HEK293 (cell line): ENCODE data around the gene ACP1.

Experiments used
- CTCF ChIA-PET: fragments of 350-600 bp; formaldehyde crosslinking; extraction: SDS; loops from one replicate; lab custom pipeline; 2021; ENCODE audit warnings: antibody characterized with exemption; lab: Yijun Ruan, JAX
- POLR2A ChIA-PET: fragments of 300-600 bp; formaldehyde crosslinking; extraction: SDS; loops from one replicate; lab custom pipeline; 2020; ENCODE audit warnings: antibody characterized with exemption, inconsistent platforms; lab: Yijun Ruan, JAX
- H3K27ac ChIP-seq: fragments of 200-500 bp; sonication (Bioruptor generic); 2 replicates; pipeline ENCODE4 v1.5.1; 2014; ENCODE audit warnings: low read depth, low read length, control low read depth, inconsistent platforms; ENCODE audit errors: extremely low read depth
- H3K36me3 ChIP-seq, 2 experiments: fragments of 200-500 bp in 1 of 2; sonication (Bioruptor generic) in 1 of 2; 1 replicate in 1 of 2; 2 replicates in 1 of 2; pipeline ENCODE4 v1.5.1; 2014 to 2017; ENCODE audit warnings: inconsistent platforms in 2 of 2, low read length in 2 of 2; ENCODE audit not compliant: control insufficient read depth in 2 of 2, insufficient read depth in 1 of 2
- H3K4me1 ChIP-seq: fragments of 200-500 bp; sonication (Bioruptor generic); 2 replicates; pipeline ENCODE4 v1.5.1; 2014; ENCODE audit warnings: mild to moderate bottlenecking, low read length, inconsistent platforms; ENCODE audit not compliant: control insufficient read depth, insufficient read depth
- H3K4me3 ChIP-seq: 2 replicates; pipeline ENCODE4 v1.5.1; 2011; ENCODE audit warnings: low read depth, mild to moderate bottlenecking, control low read depth, low read length, moderate library complexity
- H3K9me3 ChIP-seq: fragments of 200-500 bp; sonication (Bioruptor generic); 2 replicates; pipeline ENCODE4 v1.5.1; 2014; ENCODE audit warnings: low read depth, low read length, inconsistent platforms; ENCODE audit not compliant: control insufficient read depth, insufficient read depth
- CTCF ChIP-seq: fragments of 450-650 bp; formaldehyde crosslinking; IDR thresholded peaks from 2 replicates; pipeline ENCODE4 v1.5.1; 2016; ENCODE audit warnings: missing biosample characterization, missing genetic modification characterization
- KLF10 ChIP-seq: fragments of 450-650 bp; IDR thresholded peaks from 2 replicates; pipeline ENCODE4 v1.5.1; 2018; ENCODE audit warnings: missing biosample characterization, mild to moderate bottlenecking, missing genetic modification characterization
- REST ChIP-seq: fragments of 450-650 bp; formaldehyde crosslinking; IDR thresholded peaks from 2 replicates; pipeline ENCODE4 v1.5.1; 2016; ENCODE audit warnings: missing biosample characterization, missing genetic modification characterization
- ZNF2 ChIP-seq: fragments of 450-650 bp; formaldehyde crosslinking; IDR thresholded peaks from 2 replicates; pipeline ENCODE4 v1.5.1; 2016; ENCODE audit warnings: missing biosample characterization, missing genetic modification characterization
- ZNF221 ChIP-seq: fragments of 450-650 bp; formaldehyde crosslinking; IDR thresholded peaks from 2 replicates; pipeline ENCODE4 v1.5.1; 2017; ENCODE audit warnings: missing biosample characterization, missing genetic modification characterization, borderline replicate concordance
- ZNF23 ChIP-seq: fragments of 450-650 bp; formaldehyde crosslinking; IDR thresholded peaks from 2 replicates; pipeline ENCODE4 v1.5.1; 2016; ENCODE audit warnings: missing biosample characterization, missing genetic modification characterization, borderline replicate concordance
- ZNF391 ChIP-seq: fragments of 450-650 bp; formaldehyde crosslinking; IDR thresholded peaks from 2 replicates; pipeline ENCODE4 v1.5.1; 2016; ENCODE audit warnings: low read depth, missing biosample characterization, missing genetic modification characterization, borderline replicate concordance
- ZNF473 ChIP-seq: fragments of 450-650 bp; formaldehyde crosslinking; IDR thresholded peaks from 2 replicates; pipeline ENCODE4 v1.5.1; 2017; ENCODE audit warnings: missing biosample characterization, missing genetic modification characterization
- ZNF548 ChIP-seq: fragments of 450-650 bp; formaldehyde crosslinking; IDR thresholded peaks from 2 replicates; pipeline ENCODE4 v1.5.1; 2016; ENCODE audit warnings: missing biosample characterization, missing genetic modification characterization
- ZNF560 ChIP-seq: fragments of 450-650 bp; formaldehyde crosslinking; IDR thresholded peaks from 2 replicates; pipeline ENCODE4 v1.5.1; 2017; ENCODE audit warnings: missing biosample characterization, missing genetic modification characterization, borderline replicate concordance
- ZNF585B ChIP-seq: fragments of 450-650 bp; formaldehyde crosslinking; IDR thresholded peaks from 2 replicates; pipeline ENCODE4 v1.5.1; 2016; ENCODE audit warnings: missing biosample characterization, missing genetic modification characterization
- ZNF610 ChIP-seq: fragments of 450-650 bp; formaldehyde crosslinking; IDR thresholded peaks from 2 replicates; pipeline ENCODE4 v1.5.1; 2016; ENCODE audit warnings: missing biosample characterization, missing genetic modification characterization, borderline replicate concordance
- ZNF677 ChIP-seq: fragments of 450-650 bp; IDR thresholded peaks from 2 replicates; pipeline ENCODE4 v1.5.0; 2018; ENCODE audit warnings: missing biosample characterization, mild to moderate bottlenecking, missing genetic modification characterization, moderate library complexity
- ZNF777 ChIP-seq: fragments of 450-650 bp; formaldehyde crosslinking; IDR thresholded peaks from 2 replicates; pipeline ENCODE4 v1.5.1; 2017; ENCODE audit warnings: missing biosample characterization, missing genetic modification characterization, borderline replicate concordance
- ZNF785 ChIP-seq: fragments of 450-650 bp; formaldehyde crosslinking; IDR thresholded peaks from 2 replicates; pipeline ENCODE4 v1.5.1; 2016; ENCODE audit warnings: missing biosample characterization, missing genetic modification characterization
- TF ChIP-seq, protein P1 (sequence below): fragments of 450-650 bp; formaldehyde crosslinking; IDR thresholded peaks from 2 replicates; pipeline ENCODE4 v1.5.1; 2016; ENCODE audit warnings: missing biosample characterization, missing genetic modification characterization, low read depth

Gene ACP1

DNA sequence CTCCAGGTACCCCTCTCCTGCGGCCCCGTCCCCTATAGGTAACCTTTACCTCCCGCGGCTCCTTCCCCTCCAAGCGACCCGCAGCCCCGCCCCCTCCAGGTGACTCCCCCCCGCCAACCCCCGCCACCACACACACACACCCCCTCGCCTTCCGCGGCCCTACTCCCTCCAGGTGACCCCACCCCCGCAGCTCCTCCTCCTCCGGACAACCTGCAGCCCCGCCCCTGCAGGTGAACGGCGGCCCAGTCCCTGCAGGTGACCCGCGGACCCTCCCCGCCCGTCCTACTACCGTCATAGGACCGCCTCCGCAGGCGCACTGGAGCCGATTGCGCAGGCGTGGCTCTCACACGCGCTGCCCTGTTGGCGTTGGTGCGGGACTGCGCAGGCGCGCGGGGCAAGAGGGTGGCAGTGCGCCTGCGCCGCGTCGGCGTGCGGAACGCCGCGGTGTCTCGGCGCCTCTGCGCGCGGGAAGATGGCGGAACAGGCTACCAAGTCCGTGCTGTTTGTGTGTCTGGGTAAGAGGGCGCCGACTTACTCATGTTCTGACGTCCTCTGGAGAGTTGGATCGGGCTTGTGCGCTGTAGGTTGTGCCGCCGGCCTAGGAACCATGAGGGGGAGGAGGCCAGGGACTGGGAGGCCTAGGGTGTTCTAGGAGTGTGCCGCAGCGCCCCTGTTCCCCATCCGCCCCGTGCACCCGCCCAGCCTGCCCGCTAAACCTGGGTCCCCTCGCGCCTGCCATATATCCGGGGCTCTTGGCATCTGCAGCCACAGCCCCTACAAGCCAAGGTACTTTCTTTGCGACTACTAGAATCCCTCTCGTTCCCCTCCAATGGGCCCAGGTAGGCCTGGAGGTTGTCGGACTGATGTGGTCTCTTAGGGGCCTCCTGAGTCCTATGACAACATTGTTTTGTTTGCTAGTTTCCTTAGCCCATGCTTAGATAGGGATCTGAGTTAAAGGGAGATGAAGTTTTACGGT lies at the start of gene ACP1 (continued):
- TF ChIP-seq ZNF2 (tag by site-specific recombination) (peak; percentile 66; the same call in 1 of the 2 replicates), ZNF548 (tag by site-specific recombination) (no peak), KLF10 (tag by site-specific recombination) (no peak), CTCF (tag by site-specific recombination) (peak; percentile 80), ZNF585B (tag by site-specific recombination) (no peak)

GRCh38 chr2:216068-216467 lies 48.7 kb upstream of the ACP1 start:
- Histone ChIP-seq H3K4me3 (no peak overlapping the region), H3K9me3 (no peaks in the 10 kb centered on the region), H3K36me3 (no peaks in the 10 kb centered on the region), H3K4me1 (no peaks in the 10 kb centered on the region), H3K27ac (no peak overlapping the region)
- TF ChIP-seq ZNF560 (tag by site-specific recombination): no peak
- TF ChIP-seq ZNF473 (tag by site-specific recombination): no peak
- TF ChIP-seq ZNF777 (tag by site-specific recombination): no peak
- TF ChIP-seq, protein P1, sequence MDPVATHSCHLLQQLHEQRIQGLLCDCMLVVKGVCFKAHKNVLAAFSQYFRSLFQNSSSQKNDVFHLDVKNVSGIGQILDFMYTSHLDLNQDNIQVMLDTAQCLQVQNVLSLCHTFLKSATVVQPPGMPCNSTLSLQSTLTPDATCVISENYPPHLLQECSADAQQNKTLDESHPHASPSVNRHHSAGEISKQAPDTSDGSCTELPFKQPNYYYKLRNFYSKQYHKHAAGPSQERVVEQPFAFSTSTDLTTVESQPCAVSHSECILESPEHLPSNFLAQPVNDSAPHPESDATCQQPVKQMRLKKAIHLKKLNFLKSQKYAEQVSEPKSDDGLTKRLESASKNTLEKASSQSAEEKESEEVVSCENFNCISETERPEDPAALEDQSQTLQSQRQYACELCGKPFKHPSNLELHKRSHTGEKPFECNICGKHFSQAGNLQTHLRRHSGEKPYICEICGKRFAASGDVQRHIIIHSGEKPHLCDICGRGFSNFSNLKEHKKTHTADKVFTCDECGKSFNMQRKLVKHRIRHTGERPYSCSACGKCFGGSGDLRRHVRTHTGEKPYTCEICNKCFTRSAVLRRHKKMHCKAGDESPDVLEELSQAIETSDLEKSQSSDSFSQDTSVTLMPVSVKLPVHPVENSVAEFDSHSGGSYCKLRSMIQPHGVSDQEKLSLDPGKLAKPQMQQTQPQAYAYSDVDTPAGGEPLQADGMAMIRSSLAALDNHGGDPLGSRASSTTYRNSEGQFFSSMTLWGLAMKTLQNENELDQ (tag by site-specific recombination): no peak
- TF ChIP-seq ZNF785 (tag by site-specific recombination): no peak
- TF ChIP-seq ZNF391 (tag by site-specific recombination): no peak
- no peak for TF ChIP-seq ZNF23 (tag by site-specific recombination)
- TF ChIP-seq REST: no peak
- no peak for TF ChIP-seq ZNF221 (tag by site-specific recombination)
- TF ChIP-seq ZNF585B (tag by site-specific recombination): no peak
- TF ChIP-seq ZNF610 (tag by site-specific recombination): no peak
- TF ChIP-seq ZNF677 (tag by site-specific recombination): no peak
- ChIA-PET CTCF (no interaction called here), POLR2A (no interaction called here)
